GM21786 (cell line): ENCODE measurements around the gene AVL9.
"Not testable (repeated sequence)": the region's sequence is repeated elsewhere in the genome, so short reads cannot be mapped to it uniquely, and the experiment has no call there.

Experiments
- ATAC-seq: cut with Tn5 transposase; IDR thresholded peaks from one replicate; pipeline ENCODE4 v1.9.1; 2021; ENCODE audit not compliant: unreplicated experiment

Gene AVL9

DNA sequence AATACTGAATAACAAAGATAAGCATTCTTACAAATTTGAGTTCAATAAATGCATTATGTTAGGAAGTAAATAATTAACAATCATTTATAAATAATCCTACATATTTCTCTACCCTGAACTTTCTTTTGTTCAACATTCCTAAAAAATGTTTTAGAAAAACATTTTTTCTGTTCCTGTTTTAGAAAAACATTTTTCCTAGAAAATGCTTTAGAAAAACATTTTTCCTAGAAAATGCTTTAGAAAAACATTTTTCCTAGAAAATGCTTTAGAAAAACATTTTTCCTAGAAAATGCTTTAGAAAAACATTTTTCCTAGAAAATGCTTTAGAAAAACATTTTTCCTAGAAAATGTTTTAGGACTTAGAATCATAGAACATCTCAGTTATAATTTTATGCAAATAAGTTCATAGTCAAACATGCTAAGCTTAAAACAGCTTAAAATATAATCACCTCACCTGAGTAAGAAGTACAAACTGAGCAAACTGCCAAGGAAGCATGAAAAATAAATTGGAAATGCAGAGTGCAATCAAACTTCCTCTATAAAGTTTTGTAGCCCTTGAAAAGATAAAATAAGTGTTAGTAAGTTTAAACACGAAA, 139.6 kb downstream of the AVL9 start:
- not testable (repeated sequence) for ATAC-seq

DNA sequence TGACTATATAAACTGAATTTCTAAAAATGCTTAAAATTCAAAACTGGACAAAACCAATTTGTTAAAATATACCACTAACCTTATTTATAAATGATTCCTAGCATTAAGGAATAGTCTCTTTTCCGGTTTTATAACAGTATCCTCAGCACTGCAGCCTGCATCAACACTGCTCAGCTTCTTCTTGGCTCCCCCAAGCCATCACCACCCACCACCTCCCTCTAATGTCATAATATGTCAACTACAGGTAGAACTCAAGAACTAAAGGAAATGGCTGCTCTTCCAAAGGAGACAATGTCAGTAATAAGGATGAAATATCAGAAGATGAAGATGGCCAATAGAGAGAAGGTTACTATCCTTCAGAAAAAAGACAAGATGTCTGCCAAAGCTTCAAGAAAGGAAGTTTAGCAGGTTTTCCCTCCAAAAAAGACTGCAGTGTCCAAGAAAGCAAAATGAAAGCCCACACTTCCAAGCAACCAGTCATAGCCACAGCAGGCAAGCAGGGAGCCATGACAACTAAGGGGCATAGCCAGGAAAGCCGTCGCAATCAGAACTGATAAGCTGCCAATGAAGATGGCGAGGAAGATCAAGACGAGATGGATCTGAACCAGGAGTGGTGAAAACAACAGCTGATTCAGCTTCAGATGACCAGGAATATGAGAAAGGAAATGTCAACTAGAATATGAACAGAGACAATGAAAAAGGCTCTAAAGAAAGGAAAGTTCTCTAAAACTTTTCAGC, 141.6 kb downstream of the AVL9 start:
- ATAC-seq: not testable (repeated sequence)

DNA sequence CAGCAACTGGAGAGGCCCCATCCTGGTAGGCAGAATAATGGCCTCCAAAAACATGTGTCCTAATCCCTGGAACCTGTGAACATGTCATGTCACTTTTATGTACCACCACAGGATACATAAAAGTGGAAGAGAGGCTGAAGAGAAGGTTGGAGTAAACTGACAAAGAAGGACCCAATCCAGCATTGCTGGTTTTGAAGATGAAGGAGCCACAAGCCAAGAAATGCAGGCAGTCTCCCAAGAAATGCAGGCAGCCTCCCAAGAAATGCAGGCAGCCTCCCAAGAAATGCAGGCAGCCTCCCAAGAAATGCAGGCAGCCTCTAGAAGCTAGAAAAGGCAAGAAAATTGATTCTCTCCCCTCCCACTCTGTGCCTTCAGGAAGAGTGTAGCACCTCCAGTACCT, 142.3 kb downstream of the AVL9 start:
- ATAC-seq: not testable (repeated sequence)
